ENCODE data around the gene RAB3D.

GRCh38 chr19:11347546-11348039 lies 8.1 kb upstream of the RAB3D start:
- TF ChIP-seq CTCF (conservative IDR thresholded peaks at IDR 0.05 in 1 of 2, IDR thresholded peaks at IDR 0.05 in 1 of 2; ENCODE audit: low read depth in 1 of 2, low read length in 2 of 2) (no peak), EZH2 (IDR thresholded peaks at IDR 0.05; ENCODE audit: low read length, missing control alignments) (no peak)
